GM23338 (cell line): ENCODE measurements around the gene ITGB7.
"Not testable (repeated sequence)": the region's sequence is repeated elsewhere in the genome, so short reads cannot be mapped to it uniquely, and the experiment has no call there.

Experiments used
- CREB1 ChIP-seq: fragments of 250-450 bp; sonication (Bioruptor Pico); IDR thresholded peaks from 2 replicates; pipeline ENCODE4 v1.5.0; 2020; ENCODE audit warnings: low read depth, mild to moderate bottlenecking, moderate library complexity
- EZH2 ChIP-seq: fragments of 200-600 bp; sonication (generic); IDR thresholded peaks from one replicate; pipeline ENCODE4 v1.8.0; 2017; ENCODE audit warnings: antibody characterized with exemption, mild to moderate bottlenecking, low read depth; ENCODE audit not compliant: unreplicated experiment
- EZH2phosphoT487 ChIP-seq: fragments of 200-600 bp; sonication (generic); IDR thresholded peaks from one replicate; pipeline ENCODE4 v1.8.1; 2018; ENCODE audit warnings: antibody characterized with exemption; ENCODE audit not compliant: unreplicated experiment
- JUNB ChIP-seq: IDR thresholded peaks from one replicate; pipeline ENCODE4 v1.6.1; 2016; ENCODE audit warnings: antibody characterized with exemption; ENCODE audit not compliant: unreplicated experiment
- POLR2AphosphoS5 ChIP-seq: IDR thresholded peaks from 2 replicates; pipeline ENCODE4 v1.6.1; 2016; ENCODE audit warnings: antibody characterized with exemption, low read depth
- ZNF331 ChIP-seq: fragments of 250-450 bp; sonication (Bioruptor Pico); IDR thresholded peaks from 2 replicates; pipeline ENCODE4 v1.5.0; 2020; ENCODE audit warnings: low read depth, mild to moderate bottlenecking, moderate library complexity
- TF ChIP-seq, protein P1 (sequence below), 2 experiments: fragments of 200-600 bp in 1 of 2; sonication (generic) in 1 of 2; conservative IDR thresholded peaks; 2 replicates each; pipeline versions ENCODE4 v1.5.1 to v1.6.1; 2016 to 2017; ENCODE audit warnings: antibody characterized with exemption in 2 of 2, low read depth in 2 of 2, mild to moderate bottlenecking in 2 of 2, moderate library complexity in 1 of 2
- TF ChIP-seq, protein P2 (sequence below): IDR thresholded peaks from one replicate; pipeline ENCODE4 v1.6.1; 2018; ENCODE audit warnings: antibody characterized with exemption; ENCODE audit not compliant: unreplicated experiment

DNA sequence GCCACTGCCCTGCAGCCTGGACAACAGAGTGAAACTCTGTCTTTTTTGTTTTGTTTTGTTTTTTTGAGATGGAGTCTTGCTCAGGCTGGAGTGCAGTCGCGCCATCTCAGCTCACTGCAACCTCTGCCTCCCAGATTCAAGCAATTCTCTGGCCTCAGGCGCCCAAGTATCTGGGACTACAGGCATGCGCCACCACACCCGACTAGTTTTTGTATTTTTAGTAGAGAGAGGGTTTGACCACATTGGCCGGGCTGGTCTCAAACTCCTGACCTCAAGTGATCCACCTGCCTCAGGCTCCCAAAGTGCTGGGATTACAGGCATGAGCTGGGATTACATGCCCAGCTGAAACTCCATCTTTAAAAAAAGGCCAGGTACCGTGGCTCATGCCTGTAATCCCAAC is 4.7 kb downstream of the ITGB7 start:
- TF ChIP-seq, protein P1, sequence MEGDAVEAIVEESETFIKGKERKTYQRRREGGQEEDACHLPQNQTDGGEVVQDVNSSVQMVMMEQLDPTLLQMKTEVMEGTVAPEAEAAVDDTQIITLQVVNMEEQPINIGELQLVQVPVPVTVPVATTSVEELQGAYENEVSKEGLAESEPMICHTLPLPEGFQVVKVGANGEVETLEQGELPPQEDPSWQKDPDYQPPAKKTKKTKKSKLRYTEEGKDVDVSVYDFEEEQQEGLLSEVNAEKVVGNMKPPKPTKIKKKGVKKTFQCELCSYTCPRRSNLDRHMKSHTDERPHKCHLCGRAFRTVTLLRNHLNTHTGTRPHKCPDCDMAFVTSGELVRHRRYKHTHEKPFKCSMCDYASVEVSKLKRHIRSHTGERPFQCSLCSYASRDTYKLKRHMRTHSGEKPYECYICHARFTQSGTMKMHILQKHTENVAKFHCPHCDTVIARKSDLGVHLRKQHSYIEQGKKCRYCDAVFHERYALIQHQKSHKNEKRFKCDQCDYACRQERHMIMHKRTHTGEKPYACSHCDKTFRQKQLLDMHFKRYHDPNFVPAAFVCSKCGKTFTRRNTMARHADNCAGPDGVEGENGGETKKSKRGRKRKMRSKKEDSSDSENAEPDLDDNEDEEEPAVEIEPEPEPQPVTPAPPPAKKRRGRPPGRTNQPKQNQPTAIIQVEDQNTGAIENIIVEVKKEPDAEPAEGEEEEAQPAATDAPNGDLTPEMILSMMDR (conservative IDR thresholded peaks at IDR 0.05; ENCODE audit: low read depth in 2 of 2): not testable (repeated sequence)
- TF ChIP-seq EZH2phosphoT487; POLR2AphosphoS5; ZNF331 (CRISPR knock-in tag); CREB1; EZH2; JUNB: not testable (repeated sequence)
- TF ChIP-seq, protein P2, sequence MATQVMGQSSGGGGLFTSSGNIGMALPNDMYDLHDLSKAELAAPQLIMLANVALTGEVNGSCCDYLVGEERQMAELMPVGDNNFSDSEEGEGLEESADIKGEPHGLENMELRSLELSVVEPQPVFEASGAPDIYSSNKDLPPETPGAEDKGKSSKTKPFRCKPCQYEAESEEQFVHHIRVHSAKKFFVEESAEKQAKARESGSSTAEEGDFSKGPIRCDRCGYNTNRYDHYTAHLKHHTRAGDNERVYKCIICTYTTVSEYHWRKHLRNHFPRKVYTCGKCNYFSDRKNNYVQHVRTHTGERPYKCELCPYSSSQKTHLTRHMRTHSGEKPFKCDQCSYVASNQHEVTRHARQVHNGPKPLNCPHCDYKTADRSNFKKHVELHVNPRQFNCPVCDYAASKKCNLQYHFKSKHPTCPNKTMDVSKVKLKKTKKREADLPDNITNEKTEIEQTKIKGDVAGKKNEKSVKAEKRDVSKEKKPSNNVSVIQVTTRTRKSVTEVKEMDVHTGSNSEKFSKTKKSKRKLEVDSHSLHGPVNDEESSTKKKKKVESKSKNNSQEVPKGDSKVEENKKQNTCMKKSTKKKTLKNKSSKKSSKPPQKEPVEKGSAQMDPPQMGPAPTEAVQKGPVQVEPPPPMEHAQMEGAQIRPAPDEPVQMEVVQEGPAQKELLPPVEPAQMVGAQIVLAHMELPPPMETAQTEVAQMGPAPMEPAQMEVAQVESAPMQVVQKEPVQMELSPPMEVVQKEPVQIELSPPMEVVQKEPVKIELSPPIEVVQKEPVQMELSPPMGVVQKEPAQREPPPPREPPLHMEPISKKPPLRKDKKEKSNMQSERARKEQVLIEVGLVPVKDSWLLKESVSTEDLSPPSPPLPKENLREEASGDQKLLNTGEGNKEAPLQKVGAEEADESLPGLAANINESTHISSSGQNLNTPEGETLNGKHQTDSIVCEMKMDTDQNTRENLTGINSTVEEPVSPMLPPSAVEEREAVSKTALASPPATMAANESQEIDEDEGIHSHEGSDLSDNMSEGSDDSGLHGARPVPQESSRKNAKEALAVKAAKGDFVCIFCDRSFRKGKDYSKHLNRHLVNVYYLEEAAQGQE: not testable (repeated sequence)
